CD4-positive, alpha-beta memory T cell (primary cell): ENCODE results near the gene SYCE1. TPM values are rescaled to one million over a fixed set of nuclear protein-coding genes. Genes with fewer than 3 reads are reported as not detected.
A peak's percentile ranks its signal among the peaks of the same experiment; 100 is the strongest.
"Not testable (repeated sequence)": the region's sequence is repeated elsewhere in the genome, so short reads cannot be mapped to it uniquely, and the experiment has no call there.

ENCODE experiments used
- CTCF ChIA-PET: fragments of 350-600 bp; sonication (Branson Sonifier 250); formaldehyde crosslinking; loops from one replicate; lab custom pipeline; 2021; ENCODE audit warnings: inconsistent platforms; ENCODE audit not compliant: partially characterized antibody; lab: Charles Lee
- POLR2A ChIA-PET: fragments of 350-600 bp; sonication (Branson Sonifier 250); formaldehyde crosslinking; loops from one replicate; lab custom pipeline; 2021; ENCODE audit not compliant: partially characterized antibody; lab: Charles Lee
- DNase-seq, 5 donors: peaks; one replicate each; pipeline versions ENCODE4 v3.0.0 to v3.0.0-alpha.2; 2020 to 2022; ENCODE audit warnings: mixed read lengths in 1 of 5
- H3K27ac ChIP-seq: one replicate; pipeline ENCODE4 v1.7.0; 2013; ENCODE audit warnings: low read depth, low read length
- H3K27me3 ChIP-seq: 2 replicates; pipeline ENCODE4 v1.7.0; 2013; ENCODE audit warnings: mild to moderate bottlenecking, low read length, moderate library complexity; ENCODE audit not compliant: insufficient read depth
- H3K36me3 ChIP-seq: 2 replicates; pipeline ENCODE4 v1.7.0; 2013; ENCODE audit warnings: mild to moderate bottlenecking, low read length, moderate library complexity; ENCODE audit not compliant: insufficient read depth
- H3K4me1 ChIP-seq: 2 replicates; pipeline ENCODE4 v1.7.0; 2013; ENCODE audit warnings: mild to moderate bottlenecking, low read length, moderate library complexity; ENCODE audit not compliant: insufficient read depth
- H3K4me3 ChIP-seq, 2 donors: one replicate each; pipeline ENCODE4 v1.7.0; 2013; ENCODE audit warnings: low read length in 2 of 2, mild to moderate bottlenecking in 1 of 2
- H3K9me3 ChIP-seq, 2 donors: one replicate each; pipeline ENCODE4 v1.7.0; 2013; ENCODE audit warnings: low read length in 2 of 2, control low read depth in 1 of 2; ENCODE audit not compliant: control insufficient read depth in 1 of 2
- H3K27ac Mint-ChIP-seq, 7 donors: one replicate each; pipeline ENCODE4 v1.8.0; 2020 to 2021; ENCODE audit warnings: mixed read lengths in 7 of 7, mild to moderate bottlenecking in 6 of 7, inconsistent platforms in 3 of 7, moderate library complexity in 3 of 7
- H3K27me3 Mint-ChIP-seq, 2 donors: one replicate each; pipeline ENCODE4 v1.8.0; 2020 to 2021; ENCODE audit warnings: mixed read lengths in 2 of 2
- H3K36me3 Mint-ChIP-seq, 2 donors: one replicate each; pipeline ENCODE4 v1.8.0; 2020 to 2021; ENCODE audit warnings: mixed read lengths in 2 of 2, inconsistent platforms in 1 of 2, mild to moderate bottlenecking in 1 of 2
- H3K4me1 Mint-ChIP-seq, 4 donors: one replicate each; pipeline ENCODE4 v1.8.0; 2020 to 2021; ENCODE audit warnings: mixed read lengths in 4 of 4, mild to moderate bottlenecking in 1 of 4
- H3K4me3 Mint-ChIP-seq, 8 donors: one replicate each; pipeline ENCODE4 v1.8.0; 2020 to 2021; ENCODE audit warnings: mixed read lengths in 8 of 8, mild to moderate bottlenecking in 7 of 8, moderate library complexity in 6 of 8, inconsistent platforms in 3 of 8
- H3K9me3 Mint-ChIP-seq, 8 donors: one replicate each; pipeline ENCODE4 v1.8.0; 2020 to 2021; ENCODE audit warnings: mixed read lengths in 8 of 8, mild to moderate bottlenecking in 5 of 8, inconsistent platforms in 3 of 8, moderate library complexity in 1 of 8
- intact Hi-C: fragments of 100-400 bp; cut with micrococcal nuclease; formaldehyde crosslinking; loops from one replicate; pipeline ENCODE4 v1.15.1; 2023
- polyA plus RNA-seq, 2 donors: library from polyadenylated mRNA; unstranded; fragments of 300-500 nt; fragmentation: Illumina TruSeq; gene quantifications; one replicate each; pipeline ENCODE4 v1.2.3, GENCODE V29; 2021
- total RNA-seq, 2 experiments: library from RNA; stranded (reverse); gene quantifications; one replicate each; pipeline ENCODE4 v1.2.3, GENCODE V29; 2021

Gene SYCE1
- total and polyA plus RNA-seq, 4 experiments from 2014 or later, result 0.14 to 0.91 (median 0.49) TPM

GRCh38 chr10:133572055-133572454 is 6.7 kb upstream of the SYCE1 start:
- H3K9me3 ChIP-seq, DNase-seq, H3K4me1 Mint-ChIP-seq, H3K36me3 ChIP-seq, POLR2A ChIA-PET, H3K27ac Mint-ChIP-seq, H3K36me3 Mint-ChIP-seq, H3K4me3 Mint-ChIP-seq, H3K4me1 ChIP-seq, H3K4me3 ChIP-seq, H3K27me3 ChIP-seq, H3K27ac ChIP-seq, CTCF ChIA-PET, H3K27me3 Mint-ChIP-seq, intact Hi-C loops: not testable (repeated sequence)
- peaks cover 0 to 23% (median 14%) of the 10 kb centered on the region in 8 donors for H3K9me3 Mint-ChIP-seq

DNA sequence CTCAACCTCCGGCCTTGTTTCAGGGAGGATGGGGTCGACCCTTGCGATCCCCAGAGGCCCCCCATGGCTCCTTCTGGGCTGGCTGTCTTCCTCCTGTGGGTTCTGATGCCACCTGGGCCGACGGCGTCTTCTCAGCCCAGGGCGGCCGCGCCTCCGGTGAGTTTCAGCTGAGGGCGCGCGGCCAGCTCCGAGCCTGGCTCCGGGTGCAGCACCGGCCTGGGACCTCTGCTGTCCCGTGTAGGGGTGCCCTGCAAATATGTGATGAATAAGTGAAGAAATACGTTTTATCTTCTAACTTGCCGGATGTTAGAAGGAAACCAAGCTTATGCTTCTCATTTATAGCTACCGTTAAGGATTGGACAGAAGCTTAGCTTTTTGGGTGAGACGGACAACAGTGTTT is 4.4 kb upstream of the SYCE1 start:
- H3K36me3 Mint-ChIP-seq, H3K27ac Mint-ChIP-seq, H3K27ac ChIP-seq, POLR2A ChIA-PET, H3K27me3 ChIP-seq, intact Hi-C loops, H3K4me1 ChIP-seq, H3K4me3 Mint-ChIP-seq, H3K36me3 ChIP-seq, H3K4me1 Mint-ChIP-seq, H3K9me3 ChIP-seq, CTCF ChIA-PET, H3K27me3 Mint-ChIP-seq, H3K4me3 ChIP-seq: not testable (repeated sequence)
- peaks cover 0 to 26% (median 16%) of the 10 kb centered on the region in 8 donors for H3K9me3 Mint-ChIP-seq
- peak in 1 of 5 donors; percentile 4 for DNase-seq

- H3K4me1 ChIP-seq, H3K9me3 ChIP-seq, H3K27ac Mint-ChIP-seq, H3K27ac ChIP-seq, CTCF ChIA-PET, H3K4me1 Mint-ChIP-seq, H3K27me3 ChIP-seq, H3K36me3 Mint-ChIP-seq, POLR2A ChIA-PET, H3K27me3 Mint-ChIP-seq, H3K4me3 ChIP-seq, DNase-seq, intact Hi-C loops, H3K4me3 Mint-ChIP-seq, H3K36me3 ChIP-seq: not testable (repeated sequence)
- peaks cover 0 to 24% (median 12%) of the 10 kb centered on the region in 8 donors for H3K9me3 Mint-ChIP-seq
Measured at GRCh38 chr10:133568831-133569527, 3.6 kb upstream of the SYCE1 start.

DNA sequence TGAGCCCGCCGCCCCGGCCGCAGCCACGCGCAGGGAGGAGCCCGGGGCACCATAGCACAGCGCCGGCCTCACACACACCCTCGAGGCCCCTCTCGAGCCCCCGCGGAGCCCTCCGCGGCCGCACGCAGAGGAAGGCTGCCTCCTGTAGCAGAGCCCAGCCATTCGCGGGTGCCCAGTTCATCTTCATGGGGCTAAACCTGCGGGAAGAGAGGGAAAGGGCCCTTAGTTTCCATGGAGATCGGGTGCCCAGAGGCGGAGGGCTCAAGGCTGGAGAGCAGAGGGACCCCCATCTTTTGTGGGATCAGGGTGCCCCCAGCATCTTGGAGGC is 2.9 kb upstream of the SYCE1 start:
- no peaks in the 10 kb centered on the region for H3K36me3 Mint-ChIP-seq
- Histone ChIP-seq H3K9me3 (no peaks in the 10 kb centered on the region), H3K27ac (no peak overlapping the region), H3K27me3 (peaks cover 4% of the 10 kb centered on the region), H3K4me1 (no peaks in the 10 kb centered on the region), H3K36me3 (no peaks in the 10 kb centered on the region), H3K4me3 (no peak overlapping the region)
- intact Hi-C loops, result no loop called here
- ChIA-PET CTCF (no interaction called here), POLR2A (no interaction called here)
- H3K4me3 Mint-ChIP-seq, result no peak overlapping the region
- H3K9me3 Mint-ChIP-seq, result peaks cover 0 to 19% (median 6%) of the 10 kb centered on the region in 8 donors
- H3K27ac Mint-ChIP-seq, result no peak overlapping the region
- H3K27me3 Mint-ChIP-seq, result peaks cover 5 to 7% of the 10 kb centered on the region in 2 donors
- H3K4me1 Mint-ChIP-seq, result no peaks in the 10 kb centered on the region
- no peak for DNase-seq

DNA sequence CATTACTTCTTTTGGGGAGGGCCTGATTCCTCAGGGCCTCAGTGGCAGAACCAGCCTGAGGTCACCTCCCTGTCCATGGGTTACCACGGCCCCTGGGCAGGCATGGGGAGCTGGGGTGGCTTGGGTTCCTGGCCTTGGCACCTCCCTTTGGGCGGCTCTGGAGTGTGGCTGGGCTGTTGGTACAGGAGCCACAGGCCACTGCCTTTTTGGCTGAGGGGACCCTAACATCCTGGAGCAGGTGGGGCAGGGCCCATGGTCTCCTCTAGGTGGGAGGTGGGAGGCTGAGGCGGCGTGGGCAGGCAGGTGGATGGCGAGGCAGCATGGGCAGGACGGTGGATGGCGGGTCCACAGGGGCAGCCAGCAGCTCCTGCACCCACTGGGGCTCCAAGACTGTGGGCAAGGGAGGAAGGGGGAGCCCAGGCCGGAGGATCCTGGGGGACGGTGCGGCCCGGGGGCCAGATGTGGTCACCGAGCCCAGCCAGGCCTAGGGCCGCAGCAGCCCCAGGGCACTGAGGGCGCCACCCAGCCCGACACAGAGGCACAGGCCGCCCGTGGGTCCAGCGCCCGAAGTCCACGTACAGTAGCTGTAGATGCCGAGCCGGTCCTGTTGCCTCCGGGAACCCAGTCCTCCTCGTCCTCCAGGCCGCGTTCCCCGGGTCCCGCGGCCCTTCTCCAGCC is 2.4 kb upstream of the SYCE1 start:
- Histone ChIP-seq H3K4me1 (no peaks in the 10 kb centered on the region), H3K36me3 (no peaks in the 10 kb centered on the region), H3K9me3 (no peaks in the 10 kb centered on the region), H3K27me3 (peaks cover 4% of the 10 kb centered on the region), H3K4me3 (no peak overlapping the region), H3K27ac (no peak overlapping the region)
- no peak overlapping the region for H3K4me3 Mint-ChIP-seq
- H3K9me3 Mint-ChIP-seq, result peaks cover 0 to 14% (median under 1%) of the 10 kb centered on the region in 8 donors
- ChIA-PET POLR2A (no interaction called here), CTCF (no interaction called here)
- H3K4me1 Mint-ChIP-seq, result no peaks in the 10 kb centered on the region
- no peak for DNase-seq
- H3K27me3 Mint-ChIP-seq, result peaks cover 5 to 7% of the 10 kb centered on the region in 2 donors
- H3K27ac Mint-ChIP-seq, result no peak overlapping the region
- intact Hi-C loops, result no loop called here
- H3K36me3 Mint-ChIP-seq, result no peaks in the 10 kb centered on the region

GRCh38 chr10:133567119-133567518 is 1.7 kb upstream of the SYCE1 start:
- CTCF ChIA-PET, result no interaction called here
- Mint-ChIP-seq H3K36me3 (no peaks in the 10 kb centered on the region), H3K27me3 (peaks cover 5 to 7% of the 10 kb centered on the region in 2 donors), H3K4me1 (no peaks in the 10 kb centered on the region), H3K4me3 (no peak overlapping the region), H3K9me3 (peaks cover 0 to 13% (median 0%) of the 10 kb centered on the region in 8 donors), H3K27ac (no peak overlapping the region)
- peaks cover 4% of the 10 kb centered on the region for H3K27me3 ChIP-seq
- no peak for DNase-seq
- no peak overlapping the region for H3K4me3 ChIP-seq
- intact Hi-C loops, result no loop called here
- no peaks in the 10 kb centered on the region for H3K4me1 ChIP-seq
- H3K36me3 ChIP-seq, result no peaks in the 10 kb centered on the region
- no peaks in the 10 kb centered on the region for H3K9me3 ChIP-seq
- POLR2A ChIA-PET, result no interaction called here
- no peak overlapping the region for H3K27ac ChIP-seq

GRCh38 chr10:133564816-133565215 is 567 bp downstream of the SYCE1 start:
- H3K4me3 ChIP-seq, result no peak overlapping the region
- CTCF ChIA-PET, result no interaction called here

More at GRCh38 chr10:133564816-133565215, 567 bp downstream of the SYCE1 start:
- Mint-ChIP-seq H3K36me3 (no peaks in the 10 kb centered on the region), H3K27me3 (peaks cover 3 to 7% of the 10 kb centered on the region in 2 donors), H3K4me3 (no peak overlapping the region), H3K4me1 (no peaks in the 10 kb centered on the region), H3K9me3 (peaks cover 0 to 10% (median 0%) of the 10 kb centered on the region in 8 donors), H3K27ac (peak overlapping the region in 1 of 7 donors; percentile 6)
- H3K36me3 ChIP-seq, result no peaks in the 10 kb centered on the region
- POLR2A ChIA-PET, result no interaction called here
- H3K27me3 ChIP-seq, result peaks cover 4% of the 10 kb centered on the region
- intact Hi-C loops, result no loop called here
- H3K9me3 ChIP-seq, result no peaks in the 10 kb centered on the region
- no peak for DNase-seq
- no peaks in the 10 kb centered on the region for H3K4me1 ChIP-seq
- no peak overlapping the region for H3K27ac ChIP-seq
